Measurements from ENCODE around the gene OR2T8.
"Not testable (repeated sequence)": the region's sequence is repeated elsewhere in the genome, so short reads cannot be mapped to it uniquely, and the experiment has no call there.

OR2T8 gene, protein sequence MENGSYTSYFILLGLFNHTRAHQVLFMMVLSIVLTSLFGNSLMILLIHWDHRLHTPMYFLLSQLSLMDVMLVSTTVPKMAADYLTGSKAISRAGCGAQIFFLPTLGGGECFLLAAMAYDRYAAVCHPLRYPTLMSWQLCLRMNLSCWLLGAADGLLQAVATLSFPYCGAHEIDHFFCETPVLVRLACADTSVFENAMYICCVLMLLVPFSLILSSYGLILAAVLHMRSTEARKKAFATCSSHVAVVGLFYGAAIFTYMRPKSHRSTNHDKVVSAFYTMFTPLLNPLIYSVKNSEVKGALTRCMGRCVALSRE

DNA sequence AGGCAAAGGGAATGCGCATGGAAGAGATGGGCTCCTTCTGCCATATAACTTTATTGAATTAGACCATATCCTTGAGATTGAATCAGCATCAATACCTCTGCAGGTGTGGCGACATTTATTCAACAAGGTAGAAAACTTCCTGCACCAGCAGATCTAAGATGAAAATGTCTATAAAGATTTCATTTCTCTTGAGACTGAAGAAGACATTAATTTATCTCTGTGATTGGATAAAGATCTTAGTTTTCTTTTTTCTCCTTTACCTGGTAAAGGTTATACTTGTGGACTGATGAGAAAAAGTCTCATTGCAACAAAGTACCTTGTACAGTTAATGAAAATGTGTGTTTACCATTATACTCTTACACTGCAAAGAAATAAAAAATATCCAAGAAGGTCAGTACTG, at the start of gene OR2T8:
OR2T8 (plus strand) TSS at position 301 of the 400 bp plus-strand sequence. CDS start 766 bp downstream, outside the sequence.
- DNase-seq (ENCODE audit: low read depth, low spot score) = no peak

DNA sequence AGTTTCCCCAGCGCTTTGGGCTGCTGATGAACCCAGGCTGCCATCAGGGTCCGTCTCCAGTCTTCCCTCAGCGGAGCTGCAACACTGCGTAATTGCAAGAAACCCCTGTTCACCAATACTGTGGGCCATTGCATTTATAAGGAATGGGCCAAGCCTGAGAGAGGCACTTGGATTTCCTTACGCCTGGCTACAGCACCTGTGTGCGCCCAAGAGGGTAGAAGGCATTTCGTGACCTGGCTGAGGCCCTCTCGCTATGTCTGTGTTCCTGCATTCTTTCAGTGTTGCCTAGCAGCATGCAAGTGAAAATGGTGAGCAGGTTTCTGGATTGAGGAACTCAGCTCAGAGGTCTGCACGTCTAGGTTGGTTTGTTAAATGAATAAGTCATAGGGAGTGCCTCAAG, 36.7 kb upstream of the OR2T8 start:
- DNase-seq (ENCODE audit: low read depth, low spot score) = no peak

- no peak for DNase-seq (ENCODE audit: low read depth, low spot score)
Observed at GRCh38 chr1:247884797-247885413, 35.1 kb upstream of the OR2T8 start.

- DNase-seq (ENCODE audit: low read depth, low spot score) = no peak
Observed at GRCh38 chr1:247895163-247895637, 24.9 kb upstream of the OR2T8 start, which contains the start of gene OR2W3. OR2W3 (plus strand) TSS chr1:247895587; CDS start chr1:247895587, 0 bp downstream.

DNA sequence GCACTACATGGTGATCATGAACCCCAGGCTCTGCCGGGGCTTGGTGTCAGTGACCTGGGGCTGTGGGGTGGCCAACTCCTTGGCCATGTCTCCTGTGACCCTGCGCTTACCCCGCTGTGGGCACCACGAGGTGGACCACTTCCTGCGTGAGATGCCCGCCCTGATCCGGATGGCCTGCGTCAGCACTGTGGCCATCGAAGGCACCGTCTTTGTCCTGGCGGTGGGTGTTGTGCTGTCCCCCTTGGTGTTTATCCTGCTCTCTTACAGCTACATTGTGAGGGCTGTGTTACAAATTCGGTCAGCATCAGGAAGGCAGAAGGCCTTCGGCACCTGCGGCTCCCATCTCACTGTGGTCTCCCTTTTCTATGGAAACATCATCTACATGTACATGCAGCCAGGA, 24.1 kb upstream of the OR2T8 start:
- no peak for DNase-seq (ENCODE audit: low read depth, low spot score)

DNA sequence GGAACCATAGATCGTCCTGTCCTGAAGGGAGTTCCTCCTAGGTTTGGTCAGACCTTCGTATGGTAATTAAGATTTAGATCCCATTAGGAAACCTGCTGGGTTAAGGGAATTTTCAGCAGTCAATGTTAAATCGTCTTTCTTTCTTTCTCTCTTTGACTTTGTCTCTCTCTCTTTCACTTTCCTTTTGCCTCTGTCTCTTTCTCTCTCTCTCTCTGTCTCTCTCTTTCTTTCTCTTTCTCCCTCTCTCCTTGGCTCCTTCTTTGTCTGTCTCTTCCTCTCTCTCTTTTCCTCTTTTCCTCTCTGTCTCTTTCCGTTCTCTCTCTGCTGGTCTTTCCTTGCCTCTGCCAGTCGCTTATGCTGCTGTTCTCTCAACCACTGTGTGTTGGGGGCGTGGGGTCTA, 15.9 kb upstream of the OR2T8 start:
- no peak for DNase-seq (ENCODE audit: low read depth, low spot score)

- no peak for DNase-seq (ENCODE audit: low read depth, low spot score)
Observed at GRCh38 chr1:247905181-247905580, 14.9 kb upstream of the OR2T8 start.

- DNase-seq (ENCODE audit: low read depth, low spot score) = no peak
Observed at GRCh38 chr1:247905910-247906503, 14.0 kb upstream of the OR2T8 start.

- DNase-seq (ENCODE audit: low read depth, low spot score) = no peak
Observed at GRCh38 chr1:247906504-247907047, 13.5 kb upstream of the OR2T8 start.

DNA sequence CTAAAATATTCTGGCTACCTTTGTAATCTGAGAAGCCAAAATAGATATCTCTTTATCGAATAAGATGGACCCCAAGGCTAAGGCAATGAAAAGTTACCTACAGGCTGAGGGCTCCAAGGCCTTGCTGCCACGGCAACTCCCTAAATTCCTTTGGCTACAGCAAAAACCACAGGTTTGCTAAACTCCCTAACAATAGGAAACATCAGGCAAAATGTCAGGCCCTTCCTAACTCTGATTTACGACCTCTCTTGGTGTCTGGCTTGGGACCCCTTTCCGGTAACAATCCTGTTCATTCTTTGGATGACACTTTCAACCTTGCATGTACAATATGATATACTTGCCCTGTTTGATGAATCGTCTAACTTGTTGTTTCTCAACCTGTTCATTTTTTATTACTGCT, 11.3 kb upstream of the OR2T8 start:
- DNase-seq (ENCODE audit: low read depth, low spot score) = no peak

GRCh38 chr1:247913786-247914185, 6.3 kb upstream of the OR2T8 start:
- no peak for DNase-seq (ENCODE audit: low read depth, low spot score)

- no peak for DNase-seq (ENCODE audit: low read depth, low spot score)
Observed at GRCh38 chr1:247914941-247915662, 5.0 kb upstream of the OR2T8 start.

- no peak for DNase-seq (ENCODE audit: low read depth, low spot score)
Observed at GRCh38 chr1:247923941-247924340, 3.9 kb downstream of the OR2T8 start.

GRCh38 chr1:247924868-247925267, 4.8 kb downstream of the OR2T8 start, which contains the start of gene OR2AJ1:
OR2AJ1 (plus strand) TSS chr1:247924889; CDS start chr1:247933769, 8,880 bp downstream.
- DNase-seq (ENCODE audit: low read depth, low spot score) = no peak

- DNase-seq (ENCODE audit: low read depth, low spot score) = no peak
Observed at GRCh38 chr1:247933989-247934388, 13.9 kb downstream of the OR2T8 start.

GRCh38 chr1:247935781-247936180, 15.7 kb downstream of the OR2T8 start:
- no peak for DNase-seq (ENCODE audit: low read depth, low spot score)

GRCh38 chr1:247936415-247936814, 16.4 kb downstream of the OR2T8 start:
- DNase-seq (ENCODE audit: low read depth, low spot score) = no peak

- not testable (repeated sequence) for DNase-seq (ENCODE audit: low read depth, low spot score)
Observed at GRCh38 chr1:247936965-247937734, 17.1 kb downstream of the OR2T8 start.

DNA sequence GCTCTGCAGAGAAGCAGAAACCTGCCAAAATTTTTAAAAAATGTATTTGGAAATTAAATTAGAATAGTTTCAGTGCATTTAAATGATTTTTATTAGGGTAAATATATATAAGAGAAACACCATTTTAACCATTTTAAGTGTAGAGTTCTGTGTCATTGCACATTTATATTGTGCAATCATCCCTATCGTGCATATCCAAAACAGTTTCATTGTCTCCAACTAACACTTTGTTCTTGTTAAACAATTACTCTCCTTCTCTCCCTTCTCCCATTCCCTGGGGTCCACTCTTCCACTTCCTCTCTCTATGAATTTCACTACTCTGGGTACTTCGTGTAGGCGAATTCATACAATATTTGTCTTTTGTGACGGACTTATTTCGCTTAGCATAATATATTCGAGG, 22.6 kb downstream of the OR2T8 start:
- DNase-seq (ENCODE audit: low read depth, low spot score) = no peak

GRCh38 chr1:247948558-247948957, 28.5 kb downstream of the OR2T8 start, which contains the start of gene OR2L8:
OR2L8 (plus strand) TSS chr1:247948858; CDS start chr1:247948858, 0 bp downstream.
- DNase-seq (ENCODE audit: low read depth, low spot score) = no peak

- DNase-seq (ENCODE audit: low read depth, low spot score) = no peak
Observed at GRCh38 chr1:247953408-247953807, 33.4 kb downstream of the OR2T8 start.

All from brain pericyte (primary cell).